ENCODE measurements around the gene UMOD.

Gene UMOD

GRCh38 chr16:20298452-20298851 lies 54.1 kb downstream of the UMOD start:
- DNase-seq = no peak

GRCh38 chr16:20291208-20292206 lies 61.0 kb downstream of the UMOD start:
- no peak for DNase-seq

GRCh38 chr16:20289571-20289970 lies 62.9 kb downstream of the UMOD start:
- no peak for DNase-seq

- no peak for DNase-seq
Observed at GRCh38 chr16:20285993-20286499, 66.5 kb downstream of the UMOD start.

Measured in stimulated activated CD4-positive, alpha-beta T cell treated with anti-CD3 and anti-CD28 coated beads, Interleukin-4, amount 100 ng/mL, for 4 hours (primary cell).